Measurements from ENCODE around the gene SULT2A1. TPM values are rescaled to one million over a fixed set of nuclear protein-coding genes. Genes with fewer than 3 reads are reported as not detected.

The SULT2A1 gene
- total RNA-seq, 1 donor from 2014 or later = not detected

- no peak for TF ChIP-seq CTCF (conservative IDR thresholded peaks at IDR 0.05)
- no peaks in the 10 kb centered on the region for H3K4me1 Mint-ChIP-seq
- no peak overlapping the region for H3K27ac Mint-ChIP-seq (ENCODE audit: unreplicated experiment)
- no peaks in the 10 kb centered on the region for H3K36me3 Mint-ChIP-seq (ENCODE audit: low read depth)
- H3K27me3 Mint-ChIP-seq (ENCODE audit: low read depth) = no peaks in the 10 kb centered on the region
- H3K9me3 Mint-ChIP-seq = no peaks in the 10 kb centered on the region
- DNase-seq (ENCODE audit: low read depth, low spot score) = no peak
- H3K4me3 Mint-ChIP-seq = no peak overlapping the region
Observed at GRCh38 chr19:47826800-47827199, 59.3 kb downstream of the SULT2A1 start.

- no peaks in the 10 kb centered on the region for H3K9me3 Mint-ChIP-seq
- peaks cover 12% of the 10 kb centered on the region for H3K27me3 Mint-ChIP-seq (ENCODE audit: low read depth)
- H3K36me3 Mint-ChIP-seq (ENCODE audit: low read depth) = no peaks in the 10 kb centered on the region
- no peak for DNase-seq (ENCODE audit: low read depth, low spot score)
- no peak overlapping the region for H3K27ac Mint-ChIP-seq (ENCODE audit: unreplicated experiment)
- no peak overlapping the region for H3K4me3 Mint-ChIP-seq
- peaks cover 13% of the 10 kb centered on the region for H3K4me1 Mint-ChIP-seq
- no peak for TF ChIP-seq CTCF (conservative IDR thresholded peaks at IDR 0.05)
Observed at GRCh38 chr19:47824396-47824795, 61.7 kb downstream of the SULT2A1 start.

- TF ChIP-seq CTCF (conservative IDR thresholded peaks at IDR 0.05) = no peak
- peak within 1 kb of the TSS; percentile 16 for H3K27ac Mint-ChIP-seq (ENCODE audit: unreplicated experiment)
- no peaks in the 10 kb centered on the region for H3K36me3 Mint-ChIP-seq (ENCODE audit: low read depth)
- peaks cover 17% of the 10 kb centered on the region for H3K4me1 Mint-ChIP-seq
- DNase-seq (ENCODE audit: low read depth, low spot score) = no peak
- peaks cover 22% of the 10 kb centered on the region for H3K27me3 Mint-ChIP-seq (ENCODE audit: low read depth)
- H3K4me3 Mint-ChIP-seq = no peak within 1 kb of the TSS
- H3K9me3 Mint-ChIP-seq = no peaks in the 10 kb centered on the region
Observed at GRCh38 chr19:47821460-47822020, 64.6 kb downstream of the SULT2A1 start, which contains the start of gene CRX. CRX (plus strand) TSS chr19:47821937; CDS start chr19:47834444, 12,507 bp downstream.

Other genes starting within 250 kb of the SULT2A1 start
- 0.30 and 0.47 TPM in 2 replicates for gene EHD2, start 172.9 kb downstream of the SULT2A1 start, total RNA-seq
- 285 and 304 TPM in 2 replicates for gene NOP53, start 140.8 kb downstream of the SULT2A1 start, total RNA-seq
- 175 and 179 TPM in 2 replicates for gene SELENOW, start 107.6 kb downstream of the SULT2A1 start, total RNA-seq
- gene TPRX1, start 81.8 kb downstream of the SULT2A1 start, total RNA-seq = not detected in 2 replicates
- gene CRX, start 64.4 kb downstream of the SULT2A1 start, total RNA-seq = not detected in 2 replicates
- gene TPRX2, start 27.1 kb downstream of the SULT2A1 start, total RNA-seq = not detected in 2 replicates
- gene BSPH1, start 105.9 kb upstream of the SULT2A1 start, total RNA-seq = not detected in 2 replicates
- gene ELSPBP1, start 108.3 kb upstream of the SULT2A1 start, total RNA-seq = not detected in 2 replicates
- gene CABP5, start 157.8 kb upstream of the SULT2A1 start, total RNA-seq = not detected in 2 replicates
- gene PLA2G4C, start 224.5 kb upstream of the SULT2A1 start, total RNA-seq = 1.1 and 2.0 TPM in 2 replicates